ENCODE measurements around the gene SEC62. TPM values are rescaled to one million over a fixed set of nuclear protein-coding genes. Genes with fewer than 3 reads are reported as not detected.

SEC62 gene
- total and polyA plus RNA-seq, 2 experiments from 2014 or later = 23.6 to 306 TPM

DNA sequence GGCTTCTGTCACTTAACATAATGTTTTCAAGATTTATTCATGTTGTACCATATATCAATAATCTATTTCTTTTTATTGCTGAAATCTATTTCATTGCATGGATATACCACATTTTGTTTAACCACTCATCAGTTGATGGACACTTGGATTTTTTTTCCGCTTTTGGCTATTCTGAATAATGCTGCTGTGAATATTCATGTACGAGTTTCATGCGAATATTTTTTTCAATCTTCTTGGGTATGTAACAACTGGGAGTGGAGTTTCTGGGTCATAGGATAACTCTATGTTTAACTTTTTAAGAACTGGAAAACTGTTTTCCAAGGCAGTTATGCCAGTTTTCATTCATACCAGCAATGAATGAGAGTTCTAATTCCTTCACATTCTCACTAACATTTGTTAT lies 49.5 kb downstream of the SEC62 start:
- H3K4me3 ChIP-seq = no peak overlapping the region
- H3K9me2 ChIP-seq (ENCODE audit: insufficient read depth) = no peaks in the 10 kb centered on the region
- TF ChIP-seq ZNF114 (CRISPR knock-in tag; IDR thresholded peaks at IDR 0.05) = no peak
- no peak for TF ChIP-seq EZH2 (IDR thresholded peaks at IDR 0.05; ENCODE audit: low read depth, unreplicated experiment)
- no peak for TF ChIP-seq NANOG (IDR thresholded peaks at IDR 0.05; ENCODE audit: borderline replicate concordance)
- TF ChIP-seq JUNB (IDR thresholded peaks at IDR 0.05; ENCODE audit: unreplicated experiment) = no peak
- TF ChIP-seq, protein P1, sequence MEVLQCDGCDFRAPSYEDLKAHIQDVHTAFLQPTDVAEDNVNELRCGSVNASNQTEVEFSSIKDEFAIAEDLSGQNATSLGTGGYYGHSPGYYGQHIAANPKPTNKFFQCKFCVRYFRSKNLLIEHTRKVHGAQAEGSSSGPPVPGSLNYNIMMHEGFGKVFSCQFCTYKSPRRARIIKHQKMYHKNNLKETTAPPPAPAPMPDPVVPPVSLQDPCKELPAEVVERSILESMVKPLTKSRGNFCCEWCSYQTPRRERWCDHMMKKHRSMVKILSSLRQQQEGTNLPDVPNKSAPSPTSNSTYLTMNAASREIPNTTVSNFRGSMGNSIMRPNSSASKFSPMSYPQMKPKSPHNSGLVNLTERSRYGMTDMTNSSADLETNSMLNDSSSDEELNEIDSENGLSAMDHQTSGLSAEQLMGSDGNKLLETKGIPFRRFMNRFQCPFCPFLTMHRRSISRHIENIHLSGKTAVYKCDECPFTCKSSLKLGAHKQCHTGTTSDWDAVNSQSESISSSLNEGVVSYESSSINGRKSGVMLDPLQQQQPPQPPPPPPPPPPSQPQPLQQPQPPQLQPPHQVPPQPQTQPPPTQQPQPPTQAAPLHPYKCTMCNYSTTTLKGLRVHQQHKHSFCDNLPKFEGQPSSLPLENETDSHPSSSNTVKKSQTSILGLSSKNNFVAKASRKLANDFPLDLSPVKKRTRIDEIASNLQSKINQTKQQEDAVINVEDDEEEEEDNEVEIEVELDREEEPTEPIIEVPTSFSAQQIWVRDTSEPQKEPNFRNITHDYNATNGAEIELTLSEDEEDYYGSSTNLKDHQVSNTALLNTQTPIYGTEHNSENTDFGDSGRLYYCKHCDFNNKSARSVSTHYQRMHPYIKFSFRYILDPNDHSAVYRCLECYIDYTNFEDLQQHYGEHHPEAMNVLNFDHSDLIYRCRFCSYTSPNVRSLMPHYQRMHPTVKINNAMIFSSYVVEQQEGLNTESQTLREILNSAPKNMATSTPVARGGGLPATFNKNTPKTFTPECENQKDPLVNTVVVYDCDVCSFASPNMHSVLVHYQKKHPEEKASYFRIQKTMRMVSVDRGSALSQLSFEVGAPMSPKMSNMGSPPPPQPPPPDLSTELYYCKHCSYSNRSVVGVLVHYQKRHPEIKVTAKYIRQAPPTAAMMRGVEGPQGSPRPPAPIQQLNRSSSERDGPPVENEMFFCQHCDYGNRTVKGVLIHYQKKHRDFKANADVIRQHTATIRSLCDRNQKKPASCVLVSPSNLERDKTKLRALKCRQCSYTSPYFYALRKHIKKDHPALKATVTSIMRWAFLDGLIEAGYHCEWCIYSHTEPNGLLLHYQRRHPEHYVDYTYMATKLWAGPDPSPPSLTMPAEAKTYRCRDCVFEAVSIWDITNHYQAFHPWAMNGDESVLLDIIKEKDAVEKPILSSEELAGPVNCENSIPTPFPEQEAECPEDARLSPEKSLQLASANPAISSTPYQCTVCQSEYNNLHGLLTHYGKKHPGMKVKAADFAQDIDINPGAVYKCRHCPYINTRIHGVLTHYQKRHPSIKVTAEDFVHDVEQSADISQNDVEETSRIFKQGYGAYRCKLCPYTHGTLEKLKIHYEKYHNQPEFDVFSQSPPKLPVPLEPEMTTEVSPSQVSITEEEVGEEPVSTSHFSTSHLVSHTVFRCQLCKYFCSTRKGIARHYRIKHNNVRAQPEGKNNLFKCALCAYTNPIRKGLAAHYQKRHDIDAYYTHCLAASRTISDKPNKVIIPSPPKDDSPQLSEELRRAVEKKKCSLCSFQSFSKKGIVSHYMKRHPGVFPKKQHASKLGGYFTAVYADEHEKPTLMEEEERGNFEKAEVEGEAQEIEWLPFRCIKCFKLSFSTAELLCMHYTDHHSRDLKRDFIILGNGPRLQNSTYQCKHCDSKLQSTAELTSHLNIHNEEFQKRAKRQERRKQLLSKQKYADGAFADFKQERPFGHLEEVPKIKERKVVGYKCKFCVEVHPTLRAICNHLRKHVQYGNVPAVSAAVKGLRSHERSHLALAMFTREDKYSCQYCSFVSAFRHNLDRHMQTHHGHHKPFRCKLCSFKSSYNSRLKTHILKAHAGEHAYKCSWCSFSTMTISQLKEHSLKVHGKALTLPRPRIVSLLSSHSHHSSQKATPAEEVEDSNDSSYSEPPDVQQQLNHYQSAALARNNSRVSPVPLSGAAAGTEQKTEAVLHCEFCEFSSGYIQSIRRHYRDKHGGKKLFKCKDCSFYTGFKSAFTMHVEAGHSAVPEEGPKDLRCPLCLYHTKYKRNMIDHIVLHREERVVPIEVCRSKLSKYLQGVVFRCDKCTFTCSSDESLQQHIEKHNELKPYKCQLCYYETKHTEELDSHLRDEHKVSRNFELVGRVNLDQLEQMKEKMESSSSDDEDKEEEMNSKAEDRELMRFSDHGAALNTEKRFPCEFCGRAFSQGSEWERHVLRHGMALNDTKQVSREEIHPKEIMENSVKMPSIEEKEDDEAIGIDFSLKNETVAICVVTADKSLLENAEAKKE (CRISPR knock-in tag; IDR thresholded peaks at IDR 0.05) = no peak
- TF ChIP-seq CREB1 (CRISPR knock-in tag; IDR thresholded peaks at IDR 0.05; ENCODE audit: low read depth) = no peak
- TF ChIP-seq ZNF331 (CRISPR knock-in tag; IDR thresholded peaks at IDR 0.05; ENCODE audit: low read depth) = no peak
- TF ChIP-seq EZH2phosphoT487 (IDR thresholded peaks at IDR 0.05; ENCODE audit: unreplicated experiment) = no peak
- TF ChIP-seq, protein P2, sequence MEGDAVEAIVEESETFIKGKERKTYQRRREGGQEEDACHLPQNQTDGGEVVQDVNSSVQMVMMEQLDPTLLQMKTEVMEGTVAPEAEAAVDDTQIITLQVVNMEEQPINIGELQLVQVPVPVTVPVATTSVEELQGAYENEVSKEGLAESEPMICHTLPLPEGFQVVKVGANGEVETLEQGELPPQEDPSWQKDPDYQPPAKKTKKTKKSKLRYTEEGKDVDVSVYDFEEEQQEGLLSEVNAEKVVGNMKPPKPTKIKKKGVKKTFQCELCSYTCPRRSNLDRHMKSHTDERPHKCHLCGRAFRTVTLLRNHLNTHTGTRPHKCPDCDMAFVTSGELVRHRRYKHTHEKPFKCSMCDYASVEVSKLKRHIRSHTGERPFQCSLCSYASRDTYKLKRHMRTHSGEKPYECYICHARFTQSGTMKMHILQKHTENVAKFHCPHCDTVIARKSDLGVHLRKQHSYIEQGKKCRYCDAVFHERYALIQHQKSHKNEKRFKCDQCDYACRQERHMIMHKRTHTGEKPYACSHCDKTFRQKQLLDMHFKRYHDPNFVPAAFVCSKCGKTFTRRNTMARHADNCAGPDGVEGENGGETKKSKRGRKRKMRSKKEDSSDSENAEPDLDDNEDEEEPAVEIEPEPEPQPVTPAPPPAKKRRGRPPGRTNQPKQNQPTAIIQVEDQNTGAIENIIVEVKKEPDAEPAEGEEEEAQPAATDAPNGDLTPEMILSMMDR (conservative IDR thresholded peaks at IDR 0.05; ENCODE audit: low read depth in 2 of 2) = no peak
- TF ChIP-seq POLR2AphosphoS5 (IDR thresholded peaks at IDR 0.05; ENCODE audit: low read depth) = no peak
- TF ChIP-seq, protein P3, sequence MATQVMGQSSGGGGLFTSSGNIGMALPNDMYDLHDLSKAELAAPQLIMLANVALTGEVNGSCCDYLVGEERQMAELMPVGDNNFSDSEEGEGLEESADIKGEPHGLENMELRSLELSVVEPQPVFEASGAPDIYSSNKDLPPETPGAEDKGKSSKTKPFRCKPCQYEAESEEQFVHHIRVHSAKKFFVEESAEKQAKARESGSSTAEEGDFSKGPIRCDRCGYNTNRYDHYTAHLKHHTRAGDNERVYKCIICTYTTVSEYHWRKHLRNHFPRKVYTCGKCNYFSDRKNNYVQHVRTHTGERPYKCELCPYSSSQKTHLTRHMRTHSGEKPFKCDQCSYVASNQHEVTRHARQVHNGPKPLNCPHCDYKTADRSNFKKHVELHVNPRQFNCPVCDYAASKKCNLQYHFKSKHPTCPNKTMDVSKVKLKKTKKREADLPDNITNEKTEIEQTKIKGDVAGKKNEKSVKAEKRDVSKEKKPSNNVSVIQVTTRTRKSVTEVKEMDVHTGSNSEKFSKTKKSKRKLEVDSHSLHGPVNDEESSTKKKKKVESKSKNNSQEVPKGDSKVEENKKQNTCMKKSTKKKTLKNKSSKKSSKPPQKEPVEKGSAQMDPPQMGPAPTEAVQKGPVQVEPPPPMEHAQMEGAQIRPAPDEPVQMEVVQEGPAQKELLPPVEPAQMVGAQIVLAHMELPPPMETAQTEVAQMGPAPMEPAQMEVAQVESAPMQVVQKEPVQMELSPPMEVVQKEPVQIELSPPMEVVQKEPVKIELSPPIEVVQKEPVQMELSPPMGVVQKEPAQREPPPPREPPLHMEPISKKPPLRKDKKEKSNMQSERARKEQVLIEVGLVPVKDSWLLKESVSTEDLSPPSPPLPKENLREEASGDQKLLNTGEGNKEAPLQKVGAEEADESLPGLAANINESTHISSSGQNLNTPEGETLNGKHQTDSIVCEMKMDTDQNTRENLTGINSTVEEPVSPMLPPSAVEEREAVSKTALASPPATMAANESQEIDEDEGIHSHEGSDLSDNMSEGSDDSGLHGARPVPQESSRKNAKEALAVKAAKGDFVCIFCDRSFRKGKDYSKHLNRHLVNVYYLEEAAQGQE (IDR thresholded peaks at IDR 0.05; ENCODE audit: unreplicated experiment) = no peak
- TF ChIP-seq STAT1 (IDR thresholded peaks at IDR 0.05; ENCODE audit: unreplicated experiment) = no peak
- TF ChIP-seq, protein P4, sequence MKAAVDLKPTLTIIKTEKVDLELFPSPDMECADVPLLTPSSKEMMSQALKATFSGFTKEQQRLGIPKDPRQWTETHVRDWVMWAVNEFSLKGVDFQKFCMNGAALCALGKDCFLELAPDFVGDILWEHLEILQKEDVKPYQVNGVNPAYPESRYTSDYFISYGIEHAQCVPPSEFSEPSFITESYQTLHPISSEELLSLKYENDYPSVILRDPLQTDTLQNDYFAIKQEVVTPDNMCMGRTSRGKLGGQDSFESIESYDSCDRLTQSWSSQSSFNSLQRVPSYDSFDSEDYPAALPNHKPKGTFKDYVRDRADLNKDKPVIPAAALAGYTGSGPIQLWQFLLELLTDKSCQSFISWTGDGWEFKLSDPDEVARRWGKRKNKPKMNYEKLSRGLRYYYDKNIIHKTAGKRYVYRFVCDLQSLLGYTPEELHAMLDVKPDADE (IDR thresholded peaks at IDR 0.05) = no peak
- Mint-ChIP-seq H3K4me1 (no peaks in the 10 kb centered on the region), H3K27me3 (ENCODE audit: insufficient read depth, low read depth, poor library complexity) (no peaks in the 10 kb centered on the region), H3K9me3 (no peaks in the 10 kb centered on the region), H3K4me3 (no peak overlapping the region), H3K36me3 (ENCODE audit: low read depth) (no peaks in the 10 kb centered on the region), H3K27ac (no peak overlapping the region)
- no peak for ATAC-seq
- H3K4me2 ChIP-seq = no peak overlapping the region
- no peak overlapping the region for H2AFZ ChIP-seq
- no peak overlapping the region for H3K27ac ChIP-seq (ENCODE audit: low read depth)
- H3F3A ChIP-seq (replicated peaks; ENCODE audit: low read depth) = no peaks in the 10 kb centered on the region
- H3K79me2 ChIP-seq (replicated peaks; ENCODE audit: insufficient read depth) = no peaks in the 10 kb centered on the region
- no peaks in the 10 kb centered on the region for H3K27me3 ChIP-seq (ENCODE audit: insufficient read depth)
- H3K4me1 ChIP-seq (ENCODE audit: insufficient read depth) = no peaks in the 10 kb centered on the region
- no peak for DNase-seq (ENCODE audit: low spot score)
- H4K20me1 ChIP-seq (replicated peaks; ENCODE audit: insufficient read depth) = no peaks in the 10 kb centered on the region
- H3K36me3 ChIP-seq (ENCODE audit: insufficient read depth) = no peaks in the 10 kb centered on the region

Measured in GM23338 (cell line).